ENCODE measurements around the gene HHAT. TPM values are rescaled to one million over a fixed set of nuclear protein-coding genes. Genes with fewer than 3 reads are reported as not detected.

The HHAT gene
- total RNA-seq, 4 donors from 2014 or later = 0.31 to 0.33 (median 0.33) TPM; not detected in 1

DNA sequence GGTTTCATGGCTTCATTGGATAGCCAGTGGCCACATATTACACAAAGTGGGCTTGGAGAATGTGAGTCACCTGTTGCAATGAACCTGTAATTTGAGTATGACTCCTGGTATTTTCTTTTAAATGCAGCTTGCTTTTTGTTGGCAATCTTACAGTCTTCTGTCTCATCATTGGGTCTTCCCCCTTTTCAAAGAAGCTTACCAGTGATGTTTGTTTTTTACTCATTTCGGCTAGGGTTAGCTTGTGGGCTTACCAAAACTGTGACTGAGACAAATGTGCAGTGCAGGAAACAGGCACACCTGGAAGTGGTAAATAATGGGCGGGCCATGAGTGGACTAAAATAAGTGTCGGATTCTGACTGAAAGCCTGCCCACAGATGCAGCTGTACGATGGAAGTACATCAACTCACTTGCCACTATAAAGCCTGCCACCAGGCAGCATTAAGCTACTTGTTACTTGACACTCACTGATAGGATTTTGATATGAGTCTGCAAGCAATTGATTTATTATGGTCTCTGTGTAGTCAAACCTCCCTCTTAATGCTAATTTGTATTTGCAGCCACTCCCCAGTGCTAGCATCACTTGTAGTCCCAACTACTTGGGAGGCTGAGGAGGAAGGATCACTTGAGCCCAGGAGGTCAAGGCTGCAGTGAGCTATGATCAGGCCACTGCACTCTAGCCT, 4.2 kb downstream of the HHAT start:
- Histone ChIP-seq H3K27ac (no peak overlapping the region), H3K4me1 (peaks cover 5 to 7% of the 10 kb centered on the region in 2 donors), H3K36me3 (no peaks in the 10 kb centered on the region), H3K4me3 (no peak overlapping the region), H3K27me3 (no peaks in the 10 kb centered on the region), H3K9me3 (no peaks in the 10 kb centered on the region)
- intact Hi-C loops (cut with DNase I; ENCODE audit: low total_unique reads) = no loop called here
- in situ Hi-C loops (cut with MboI; ENCODE audit: low sequenced_read_pairs in 4 of 4) = no loop called here
- TF ChIP-seq POLR2A (IDR thresholded peaks at IDR 0.05) = no peak
- TF ChIP-seq, protein P1, sequence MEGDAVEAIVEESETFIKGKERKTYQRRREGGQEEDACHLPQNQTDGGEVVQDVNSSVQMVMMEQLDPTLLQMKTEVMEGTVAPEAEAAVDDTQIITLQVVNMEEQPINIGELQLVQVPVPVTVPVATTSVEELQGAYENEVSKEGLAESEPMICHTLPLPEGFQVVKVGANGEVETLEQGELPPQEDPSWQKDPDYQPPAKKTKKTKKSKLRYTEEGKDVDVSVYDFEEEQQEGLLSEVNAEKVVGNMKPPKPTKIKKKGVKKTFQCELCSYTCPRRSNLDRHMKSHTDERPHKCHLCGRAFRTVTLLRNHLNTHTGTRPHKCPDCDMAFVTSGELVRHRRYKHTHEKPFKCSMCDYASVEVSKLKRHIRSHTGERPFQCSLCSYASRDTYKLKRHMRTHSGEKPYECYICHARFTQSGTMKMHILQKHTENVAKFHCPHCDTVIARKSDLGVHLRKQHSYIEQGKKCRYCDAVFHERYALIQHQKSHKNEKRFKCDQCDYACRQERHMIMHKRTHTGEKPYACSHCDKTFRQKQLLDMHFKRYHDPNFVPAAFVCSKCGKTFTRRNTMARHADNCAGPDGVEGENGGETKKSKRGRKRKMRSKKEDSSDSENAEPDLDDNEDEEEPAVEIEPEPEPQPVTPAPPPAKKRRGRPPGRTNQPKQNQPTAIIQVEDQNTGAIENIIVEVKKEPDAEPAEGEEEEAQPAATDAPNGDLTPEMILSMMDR (IDR thresholded peaks at IDR 0.05 in 4 of 5, conservative IDR thresholded peaks at IDR 0.05 in 1 of 5) = no peak
- ATAC-seq (no peak), DNase-seq (no peak)

DNA sequence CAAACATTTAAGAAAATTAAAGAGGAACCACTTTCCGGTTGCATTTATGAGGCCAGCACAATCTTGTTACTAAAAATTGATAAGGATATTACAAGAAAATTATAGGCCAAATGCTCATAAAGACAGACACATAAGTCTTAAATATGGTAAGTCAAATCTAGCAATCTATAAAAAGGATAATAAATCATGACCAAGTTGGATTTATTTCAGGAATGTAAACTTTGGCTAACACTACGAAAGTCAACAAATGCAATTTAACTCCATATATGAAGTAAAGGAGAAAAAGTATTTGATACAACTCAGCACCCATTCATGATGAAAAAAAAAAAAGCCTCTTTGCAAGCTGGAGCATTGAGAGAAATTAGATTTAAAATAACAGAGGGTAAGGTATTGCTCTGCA, 6.3 kb downstream of the HHAT start:
- in situ Hi-C loops (cut with MboI; ENCODE audit: low sequenced_read_pairs in 4 of 4) (no loop called here), intact Hi-C loops (cut with DNase I; ENCODE audit: low total_unique reads) (no loop called here)
- H3K4me1 ChIP-seq = no peaks in the 10 kb centered on the region
- H3K36me3 ChIP-seq = no peaks in the 10 kb centered on the region
- no peaks in the 10 kb centered on the region for H3K9me3 ChIP-seq
- H3K27me3 ChIP-seq = no peaks in the 10 kb centered on the region
- DNase-seq (no peak), ATAC-seq (no peak)
- H3K27ac ChIP-seq = no peak overlapping the region
- no peak overlapping the region for H3K4me3 ChIP-seq
- TF ChIP-seq, protein P1 (IDR thresholded peaks at IDR 0.05 in 4 of 5, conservative IDR thresholded peaks at IDR 0.05 in 1 of 5) = no peak
- TF ChIP-seq POLR2A (IDR thresholded peaks at IDR 0.05) = no peak

DNA sequence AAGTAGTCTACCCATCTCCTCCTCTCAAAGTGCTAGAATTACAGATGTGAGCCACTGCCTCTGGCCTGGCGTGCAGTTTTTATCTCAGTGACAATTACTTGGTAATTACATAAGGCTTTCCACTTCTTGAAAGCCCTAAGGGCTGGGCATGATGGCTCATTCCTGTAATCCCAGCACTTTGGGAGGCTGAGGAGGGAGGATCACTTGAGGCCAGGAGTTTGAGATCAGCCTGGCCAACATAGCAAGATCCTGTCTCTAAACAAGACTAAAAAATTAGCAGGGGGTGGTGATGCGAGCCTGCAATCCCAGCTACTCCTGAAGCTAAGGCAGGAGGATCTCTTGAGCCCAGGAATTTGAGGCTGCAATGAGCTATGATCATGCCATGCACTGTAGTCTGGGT, 7.7 kb downstream of the HHAT start:
- Histone ChIP-seq H3K27me3 (no peaks in the 10 kb centered on the region), H3K4me3 (no peak overlapping the region), H3K9me3 (no peaks in the 10 kb centered on the region), H3K27ac (no peak overlapping the region), H3K36me3 (no peaks in the 10 kb centered on the region), H3K4me1 (no peaks in the 10 kb centered on the region)
- DNase-seq (no peak), ATAC-seq (no peak)
- in situ Hi-C loops (cut with MboI; ENCODE audit: low sequenced_read_pairs in 4 of 4) = no loop called here
- intact Hi-C loops (cut with DNase I; ENCODE audit: low total_unique reads) = no loop called here
- no peak for TF ChIP-seq POLR2A (IDR thresholded peaks at IDR 0.05)
- TF ChIP-seq, protein P1 (IDR thresholded peaks at IDR 0.05 in 4 of 5, conservative IDR thresholded peaks at IDR 0.05 in 1 of 5) = no peak

DNA sequence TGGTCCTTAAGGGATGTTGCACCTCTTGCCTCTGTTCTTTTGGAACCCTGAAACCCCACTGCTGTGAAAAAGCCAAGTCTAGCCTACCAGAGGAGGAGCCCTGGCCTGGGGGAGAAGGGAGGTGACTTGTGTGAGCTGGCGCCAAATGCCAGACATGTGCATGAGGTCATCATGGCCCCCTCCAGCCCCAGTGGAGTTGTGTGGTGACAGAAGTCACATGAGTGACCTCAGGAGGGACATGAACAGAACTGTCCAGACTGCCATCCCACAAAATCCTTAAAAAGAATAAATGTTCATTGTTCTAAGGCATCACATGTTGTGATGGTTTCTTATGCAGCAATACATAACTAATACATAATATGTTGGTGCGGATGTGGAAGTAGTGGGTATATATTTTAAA, 10.8 kb downstream of the HHAT start:
- Histone ChIP-seq H3K27me3 (no peaks in the 10 kb centered on the region), H3K36me3 (no peaks in the 10 kb centered on the region), H3K4me3 (no peak overlapping the region), H3K9me3 (no peaks in the 10 kb centered on the region), H3K27ac (no peak overlapping the region), H3K4me1 (no peaks in the 10 kb centered on the region)
- in situ Hi-C loops (cut with MboI; ENCODE audit: low sequenced_read_pairs in 4 of 4) = no loop called here
- intact Hi-C loops (cut with DNase I; ENCODE audit: low total_unique reads) = no loop called here
- TF ChIP-seq, protein P1 (IDR thresholded peaks at IDR 0.05 in 4 of 5, conservative IDR thresholded peaks at IDR 0.05 in 1 of 5) = no peak
- TF ChIP-seq POLR2A (IDR thresholded peaks at IDR 0.05) = no peak
- DNase-seq = no peak
- ATAC-seq = no peak

DNA sequence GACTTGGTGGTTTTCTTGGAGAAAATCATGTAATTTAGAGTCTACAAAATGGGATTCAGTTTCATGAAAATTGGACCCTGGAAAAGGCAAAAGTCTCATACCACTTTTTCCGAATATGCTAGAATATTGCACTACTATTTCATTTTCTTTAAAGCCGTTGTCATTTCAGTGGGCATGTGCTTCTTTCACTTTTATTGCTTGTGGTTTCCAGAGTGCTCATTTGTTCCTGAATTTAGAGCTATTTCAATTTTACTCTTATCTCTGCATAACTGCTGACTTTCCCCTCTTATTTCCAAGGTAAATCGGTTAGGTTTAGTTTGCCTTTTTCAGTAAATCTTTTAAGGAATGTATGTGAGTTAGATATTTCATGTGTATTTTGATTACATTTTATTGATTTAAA, 11.6 kb downstream of the HHAT start:
- H3K27ac ChIP-seq = no peak overlapping the region
- intact Hi-C loops (cut with DNase I; ENCODE audit: low total_unique reads) = no loop called here
- ATAC-seq = no peak

More for the DNA sequence above, 11.6 kb downstream of the HHAT start:
- Histone ChIP-seq H3K36me3 (no peaks in the 10 kb centered on the region), H3K9me3 (no peaks in the 10 kb centered on the region), H3K27me3 (no peaks in the 10 kb centered on the region), H3K4me3 (no peak overlapping the region), H3K4me1 (no peaks in the 10 kb centered on the region)
- in situ Hi-C loops (cut with MboI; ENCODE audit: low sequenced_read_pairs in 4 of 4) = no loop called here
- DNase-seq = no peak
- TF ChIP-seq POLR2A (IDR thresholded peaks at IDR 0.05) = no peak
- TF ChIP-seq, protein P1 (IDR thresholded peaks at IDR 0.05 in 4 of 5, conservative IDR thresholded peaks at IDR 0.05 in 1 of 5) = no peak

Measured in gastrocnemius medialis (tissue), 4 donors.